Keratinocyte (primary cell): ENCODE data around the gene RAPGEF3. TPM values are rescaled to one million over a fixed set of nuclear protein-coding genes. Genes with fewer than 3 reads are reported as not detected.

Source experiments
- DNase-seq: peaks from one replicate; pipeline ENCODE4 v3.0.0-alpha.2; 2011; ENCODE audit warnings: low read depth, missing footprints, low spot score
- FAIRE-seq: peaks from 2 replicates; lab custom pipeline; 2011; peaks lifted over from hg19 to GRCh38; lab: Jason Lieb, UNC
- H2AFZ ChIP-seq: 2 replicates; pipeline ENCODE4 v1.6.0; 2012; ENCODE audit warnings: low read length, control low read depth, inconsistent platforms; ENCODE audit not compliant: control insufficient read depth
- H3K27ac ChIP-seq: 2 replicates; pipeline ENCODE4 v1.5.1; 2011; ENCODE audit warnings: low read length; ENCODE audit not compliant: control insufficient read depth, insufficient read depth
- H3K27me3 ChIP-seq: 3 replicates; pipeline ENCODE4 v1.6.0; 2011; ENCODE audit warnings: low read length; ENCODE audit not compliant: control insufficient read depth, insufficient read depth; ENCODE audit errors: extremely low read depth
- H3K36me3 ChIP-seq, 2 experiments: 2 replicates in 1 of 2; 3 replicates in 1 of 2; pipeline ENCODE4 v1.5.1; 2011; ENCODE audit warnings: low read length in 2 of 2, mild to moderate bottlenecking in 1 of 2; ENCODE audit not compliant: control insufficient read depth in 2 of 2, insufficient read depth in 2 of 2; ENCODE audit errors: extremely low read depth in 1 of 2
- H3K4me1 ChIP-seq: 3 replicates; pipeline ENCODE4 v1.5.1; 2011; ENCODE audit warnings: low read length; ENCODE audit not compliant: control insufficient read depth, insufficient read depth; ENCODE audit errors: extremely low read depth
- H3K4me2 ChIP-seq: 3 replicates; pipeline ENCODE4 v1.6.0; 2011; ENCODE audit warnings: low read depth, low read length; ENCODE audit not compliant: control insufficient read depth, insufficient read depth; ENCODE audit errors: extremely low read depth
- H3K4me3 ChIP-seq, 3 experiments: fragments of 200-600 bp in 1 of 3; sonication (generic) in 1 of 3; 2 replicates in 2 of 3; 3 replicates in 1 of 3; pipeline ENCODE4 v1.5.1; 2011 to 2016; ENCODE audit warnings: low read length in 3 of 3, mild to moderate bottlenecking in 3 of 3, control low read depth in 2 of 3, inconsistent platforms in 1 of 3, low read depth in 1 of 3, mixed read lengths in 1 of 3, mixed run types in 1 of 3, moderate library complexity in 1 of 3; ENCODE audit not compliant: control insufficient read depth in 2 of 3, insufficient read depth in 2 of 3; ENCODE audit errors: extremely low read depth in 1 of 3
- H3K79me2 ChIP-seq: 2 replicates; pipeline ENCODE4 v1.6.0; 2012; ENCODE audit warnings: low read length; ENCODE audit not compliant: control insufficient read depth, insufficient read depth
- H3K9ac ChIP-seq: 3 replicates; pipeline ENCODE4 v1.6.0; 2011; ENCODE audit warnings: low read length; ENCODE audit not compliant: control insufficient read depth, insufficient read depth; ENCODE audit errors: extremely low read depth
- H3K9me1 ChIP-seq: 3 replicates; pipeline ENCODE4 v1.6.0; 2011; ENCODE audit warnings: low read length; ENCODE audit not compliant: control insufficient read depth, insufficient read depth; ENCODE audit errors: extremely low read depth
- H3K9me3 ChIP-seq: 2 replicates; pipeline ENCODE4 v1.5.1; 2012; ENCODE audit warnings: low read depth, low read length; ENCODE audit not compliant: control insufficient read depth
- H4K20me1 ChIP-seq: 3 replicates; pipeline ENCODE4 v1.6.0; 2011; ENCODE audit warnings: low read length; ENCODE audit not compliant: control insufficient read depth, insufficient read depth; ENCODE audit errors: extremely low read depth
- CTCF ChIP-seq, 3 experiments: IDR thresholded peaks in 1 of 3; conservative IDR thresholded peaks in 1 of 3; optimal IDR thresholded peaks in 1 of 3; 2 replicates in 2 of 3; 3 replicates in 1 of 3; pipeline versions ENCODE3 to v1.5.1; 2011; ENCODE audit warnings: low read length in 3 of 3, mild to moderate bottlenecking in 3 of 3, moderate library complexity in 2 of 3, control low read depth in 1 of 3, inconsistent platforms in 1 of 3; ENCODE audit not compliant: insufficient read depth in 2 of 3; ENCODE audit errors: extremely low read depth in 1 of 3
- EZH2 ChIP-seq: IDR thresholded peaks from one replicate; pipeline ENCODE4 v1.6.1; 2012; ENCODE audit warnings: inconsistent platforms, mild to moderate bottlenecking, low read length, moderate library complexity
- dilution Hi-C: fragments of 300-500 bp; cut with MboI; formaldehyde crosslinking; loops from one replicate; pipeline ENCODE4 v1.7.0; 2020; ENCODE audit warnings: low sequenced_read_pairs; ENCODE audit not compliant: extremely low pct_ligation_motif_present
- polyA plus RNA-seq, 5 experiments: library from polyadenylated mRNA; depleted of rRNA in 3 of 5; stranded (reverse) in 3 of 5; stranded (forward) in 1 of 5; unstranded in 1 of 5; fragments of >200 nt; gene quantifications; 1 replicate in 1 of 5; 2 replicates in 3 of 5; 3 replicates in 1 of 5; pipeline versions ENCODE4 v1.2.1 to v1.2.3, GENCODE V29; 2011 to 2012; ENCODE audit warnings: missing spikeins in 2 of 5, low read depth in 1 of 5, low replicate concordance in 1 of 5

RAPGEF3 gene
- polyA plus RNA-seq, 1 donor (not counting 4 experiments of a cell fraction or from before 2014, with no cell fraction given), result 5.1 TPM

- Histone ChIP-seq H3K27ac (no peak overlapping the region), H2AFZ (peak overlapping the region; percentile 13), H3K4me3 (peak overlapping the region in 2 of 3 experiments; percentile 49 to 55), H3K36me3 (no peaks in the 10 kb centered on the region), H3K9ac (no peak overlapping the region), H3K9me1 (no peaks in the 10 kb centered on the region), H3K4me1 (peaks cover 16% of the 10 kb centered on the region), H3K9me3 (no peaks in the 10 kb centered on the region), H3K79me2 (no peaks in the 10 kb centered on the region), H3K27me3 (no peaks in the 10 kb centered on the region), H3K4me2 (peak overlapping the region; percentile 93), H4K20me1 (no peaks in the 10 kb centered on the region)
- TF ChIP-seq EZH2 (no peak), CTCF (optimal IDR thresholded peaks at IDR 0.05 in 1 of 3, IDR thresholded peaks at IDR 0.05 in 1 of 3, conservative IDR thresholded peaks at IDR 0.05 in 1 of 3; ENCODE audit: extremely low read depth in 1 of 3, insufficient read depth in 2 of 3, low read length in 3 of 3) (peak; percentile 72 to 82 (median 76))
- DNase-seq (peak; percentile 26), FAIRE-seq (peak; percentile 90)
- dilution Hi-C loops, result no loop called here
Measured at GRCh38 chr12:47715393-47715876, 43.2 kb downstream of the RAPGEF3 start.

- Histone ChIP-seq H3K9ac (no peak overlapping the region), H3K36me3 (no peaks in the 10 kb centered on the region), H2AFZ (no peak overlapping the region), H3K27ac (no peak overlapping the region), H3K27me3 (no peaks in the 10 kb centered on the region), H3K4me2 (peak overlapping the region; percentile 93), H3K4me1 (peaks cover 16% of the 10 kb centered on the region), H3K4me3 (no peak overlapping the region), H3K79me2 (no peaks in the 10 kb centered on the region), H4K20me1 (no peaks in the 10 kb centered on the region), H3K9me3 (no peaks in the 10 kb centered on the region), H3K9me1 (no peaks in the 10 kb centered on the region)
- FAIRE-seq (no peak), DNase-seq (no peak)
- dilution Hi-C loops, result no loop called here
- TF ChIP-seq CTCF (optimal IDR thresholded peaks at IDR 0.05 in 1 of 3, IDR thresholded peaks at IDR 0.05 in 1 of 3, conservative IDR thresholded peaks at IDR 0.05 in 1 of 3; ENCODE audit: extremely low read depth in 1 of 3, insufficient read depth in 2 of 3, low read length in 3 of 3) (no peak), EZH2 (no peak)
Measured at GRCh38 chr12:47714826-47715386, 43.8 kb downstream of the RAPGEF3 start.
